CD4-positive, alpha-beta T cell treated with Interleukin-2 at 100 ng/mL for 4 hours (primary cell): ENCODE measurements around the gene TXNRD1.
"Not testable (repeated sequence)": the region's sequence is repeated elsewhere in the genome, so short reads cannot be mapped to it uniquely, and the experiment has no call there.

Source experiments
- DNase-seq: peaks from one replicate; pipeline ENCODE4 v3.0.0-alpha.2; 2020; ENCODE audit warnings: low spot score

Gene TXNRD1

GRCh38 chr12:104215638-104216297 is at the start of gene TXNRD1:
Gene TXNRD1 (plus strand): TSS chr12:104215779. CDS start chr12:104215803, 24 bp downstream.
- DNase-seq = peak; percentile 86

DNA sequence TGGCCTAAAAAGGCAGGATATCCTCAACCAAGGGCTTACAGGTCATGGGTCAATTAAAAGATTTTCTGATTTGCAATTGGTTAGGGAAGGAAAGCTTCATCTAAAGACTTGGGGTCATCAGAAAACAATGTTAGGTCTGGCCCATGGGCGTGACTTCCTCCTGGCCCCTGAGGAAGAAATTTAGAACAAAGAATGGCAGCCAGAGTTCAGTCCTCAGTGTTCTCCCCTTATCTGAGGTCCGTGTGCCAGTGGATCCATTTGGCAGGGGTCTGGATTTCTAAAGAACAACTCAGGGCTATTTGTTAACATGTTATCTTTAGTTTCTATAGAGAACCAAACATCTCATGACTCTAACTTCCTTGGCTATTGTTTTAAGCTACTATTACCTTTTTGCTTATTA is 49.8 kb upstream of the TXNRD1 start:
- no peak for DNase-seq

- no peak for DNase-seq
These were observed 49.1 kb upstream of the TXNRD1 start for GRCh38 chr12:104166465-104166864.

GRCh38 chr12:104167519-104168458 is 47.8 kb upstream of the TXNRD1 start:
- no peak for DNase-seq

- no peak for DNase-seq
These were observed 47.0 kb upstream of the TXNRD1 start for GRCh38 chr12:104168596-104168995.

DNA sequence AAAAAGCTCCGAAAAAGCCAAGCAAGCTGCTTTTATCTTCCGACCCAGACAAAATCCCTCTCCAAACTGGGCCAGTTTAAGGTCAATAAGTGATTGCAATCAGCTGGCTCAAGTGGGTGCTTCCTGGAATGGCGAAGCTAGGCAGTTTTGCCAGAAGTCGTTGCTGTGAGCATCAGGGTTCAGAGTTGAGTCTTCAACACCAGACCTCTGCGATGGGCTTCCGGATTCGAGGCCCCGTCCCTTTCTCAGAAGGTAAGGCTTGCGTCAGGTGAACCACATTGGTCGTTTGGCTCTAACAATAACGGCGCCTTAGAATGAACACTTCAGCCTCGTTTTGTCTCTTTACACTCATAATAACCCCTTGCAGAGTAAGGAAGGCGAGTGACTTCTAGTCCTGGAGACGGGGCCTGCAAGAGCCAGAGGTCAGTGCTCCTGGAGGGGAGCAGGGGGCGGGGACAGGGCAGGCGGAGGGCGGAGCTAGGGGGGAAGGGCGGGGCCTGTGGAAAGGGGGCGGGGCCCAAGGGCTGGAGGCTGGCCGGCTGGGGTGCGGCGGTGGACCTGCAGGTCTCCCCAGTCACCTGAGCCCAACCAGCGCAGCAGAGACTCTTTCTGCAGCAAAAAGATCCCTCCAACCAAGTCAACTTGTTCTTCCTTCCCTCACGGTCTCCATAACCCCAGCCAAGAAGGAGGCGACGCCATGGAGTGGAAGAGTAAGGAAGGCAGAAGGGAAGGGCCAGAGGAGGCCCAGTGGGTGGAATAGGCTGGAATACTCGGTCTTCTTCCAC is 43.6 kb upstream of the TXNRD1 start:
- no peak for DNase-seq

DNA sequence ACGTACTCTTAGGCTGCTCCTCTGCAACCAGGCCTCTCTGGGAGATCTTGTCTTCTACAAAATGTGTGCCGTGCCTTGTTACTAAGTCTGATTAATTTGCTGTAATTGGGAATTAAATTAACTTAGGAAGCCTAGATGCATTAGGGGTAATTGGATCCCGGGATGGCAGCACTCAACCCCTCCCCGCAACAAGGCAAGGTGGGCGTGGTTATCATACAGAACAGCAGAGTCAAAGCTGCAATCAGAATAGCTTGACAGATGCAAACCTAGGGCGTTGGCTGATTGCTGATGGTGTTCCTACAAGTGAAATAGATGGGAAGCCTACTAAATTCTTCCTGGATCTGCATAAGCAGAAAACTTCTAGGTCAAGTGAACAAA is 43.0 kb upstream of the TXNRD1 start:
- no peak for DNase-seq

GRCh38 chr12:104173804-104174203 is 41.8 kb upstream of the TXNRD1 start:
- not testable (repeated sequence) for DNase-seq

DNA sequence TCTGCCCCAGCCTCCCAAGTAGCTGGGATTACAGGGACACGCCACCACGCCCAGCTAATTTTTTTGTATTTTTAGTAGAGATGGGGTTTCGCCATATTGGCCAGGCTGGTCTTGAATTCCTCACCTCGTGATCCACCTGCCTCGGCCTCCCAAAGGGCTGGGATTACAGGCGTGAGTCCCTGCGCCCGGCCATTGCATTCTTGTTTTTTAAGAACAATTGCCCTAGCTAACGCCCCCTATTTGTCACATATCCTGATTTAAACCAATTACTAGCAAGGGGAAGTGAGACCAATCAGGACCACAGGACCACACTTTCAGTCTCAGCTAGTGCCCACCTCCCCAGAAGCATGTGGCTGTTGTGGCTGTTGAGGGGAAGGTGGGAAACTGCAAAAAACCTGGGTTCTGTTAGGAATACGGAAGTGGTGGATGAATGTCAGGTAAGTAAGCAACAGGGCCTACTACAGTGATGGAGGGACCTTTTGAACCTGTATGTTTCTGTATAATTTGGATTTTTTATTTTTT is 39.8 kb upstream of the TXNRD1 start:
- DNase-seq = no peak

DNA sequence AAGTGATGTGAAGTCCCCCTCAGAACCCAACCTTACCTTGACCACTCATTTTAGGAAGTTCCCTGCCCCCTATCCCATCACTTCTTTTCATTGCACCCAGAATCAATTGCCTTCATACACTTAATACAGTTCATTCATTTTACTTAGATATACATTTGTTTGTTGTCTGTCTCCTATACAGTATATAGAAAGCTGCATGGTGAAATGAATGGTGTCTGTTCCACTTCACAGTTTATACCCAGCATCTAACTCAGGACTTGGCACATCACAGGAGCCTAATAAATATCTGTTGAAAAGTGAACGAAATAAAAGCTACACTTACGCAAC is 38.3 kb upstream of the TXNRD1 start:
- DNase-seq = no peak

- DNase-seq = no peak
These were observed 37.7 kb upstream of the TXNRD1 start for GRCh38 chr12:104177663-104178501.

- no peak for DNase-seq
These were observed 35.2 kb upstream of the TXNRD1 start for GRCh38 chr12:104180374-104180773.

- no peak for DNase-seq
These were observed 34.3 kb upstream of the TXNRD1 start for GRCh38 chr12:104181313-104181712.

DNA sequence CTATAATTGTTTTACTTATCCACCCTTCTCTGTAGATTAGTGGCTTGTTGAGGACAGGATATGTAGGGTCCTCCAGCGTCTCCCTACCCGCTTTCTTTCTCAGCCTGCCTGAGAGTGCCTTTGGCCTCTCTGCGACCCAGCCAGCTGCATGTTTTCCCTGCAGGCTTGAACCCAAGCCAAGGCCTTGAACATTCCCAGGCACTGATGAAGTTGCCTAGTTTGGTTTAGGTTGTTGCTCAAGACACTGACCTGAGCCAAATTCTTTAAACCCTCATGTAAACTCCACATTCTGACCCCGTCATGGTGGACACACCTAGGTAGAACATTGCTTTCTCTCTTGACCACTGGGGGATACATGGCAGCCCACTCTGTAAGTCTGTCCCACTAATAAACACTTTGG is 33.4 kb upstream of the TXNRD1 start:
- DNase-seq = no peak

DNA sequence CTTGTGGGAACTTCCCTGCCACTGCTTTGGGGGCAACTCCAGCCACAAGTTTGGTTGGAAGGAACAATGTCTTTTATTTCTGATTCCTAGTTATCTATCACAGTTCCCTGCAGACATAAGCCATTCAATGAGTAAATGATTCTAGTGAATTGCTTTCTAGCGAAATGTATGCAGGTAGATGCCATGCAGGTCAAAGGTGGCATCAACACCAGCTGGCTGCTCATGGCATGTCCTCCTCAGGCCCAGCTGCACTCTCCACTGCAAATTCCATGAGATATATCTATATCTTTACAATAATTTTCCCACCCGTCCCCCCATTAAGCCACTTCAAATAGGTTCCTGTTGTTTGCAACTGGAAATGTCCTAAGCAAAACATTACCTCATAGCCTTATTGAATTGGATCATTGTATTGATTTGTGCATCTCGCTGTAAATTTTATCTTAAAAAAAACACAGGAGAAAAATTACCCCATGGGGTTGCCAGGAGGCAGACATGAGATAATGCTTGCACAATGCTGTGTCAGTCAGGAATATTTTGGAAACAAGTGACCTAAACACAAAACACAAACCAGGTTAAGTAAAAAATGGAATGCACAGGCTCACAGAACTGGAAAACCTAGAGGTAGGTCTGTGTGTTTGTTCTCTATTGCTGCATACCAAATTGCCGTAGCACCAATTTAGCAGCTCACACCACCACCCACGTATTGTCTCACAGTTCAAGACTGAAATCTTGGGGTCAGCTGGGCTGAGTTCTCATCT is 32.8 kb upstream of the TXNRD1 start:
- DNase-seq = no peak

DNA sequence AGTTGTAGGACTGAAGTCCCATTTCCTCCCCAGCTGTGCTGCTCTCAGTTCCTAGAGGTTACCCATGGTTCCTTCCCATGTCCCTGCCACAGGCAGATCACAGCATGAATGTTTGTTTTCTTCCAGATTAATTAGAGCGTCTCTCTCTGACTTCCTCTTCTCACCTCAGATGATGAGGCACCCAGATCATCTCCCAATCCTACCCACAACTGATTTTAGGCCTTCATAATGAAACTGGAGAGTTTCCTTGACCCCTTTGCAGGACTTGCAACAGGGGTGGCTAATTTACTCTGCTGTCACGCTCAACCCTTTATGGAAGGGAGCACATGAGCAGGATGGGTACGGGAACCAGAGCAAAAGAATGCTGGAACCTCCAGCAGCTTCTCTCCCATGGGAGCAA is 32.1 kb upstream of the TXNRD1 start:
- no peak for DNase-seq

DNA sequence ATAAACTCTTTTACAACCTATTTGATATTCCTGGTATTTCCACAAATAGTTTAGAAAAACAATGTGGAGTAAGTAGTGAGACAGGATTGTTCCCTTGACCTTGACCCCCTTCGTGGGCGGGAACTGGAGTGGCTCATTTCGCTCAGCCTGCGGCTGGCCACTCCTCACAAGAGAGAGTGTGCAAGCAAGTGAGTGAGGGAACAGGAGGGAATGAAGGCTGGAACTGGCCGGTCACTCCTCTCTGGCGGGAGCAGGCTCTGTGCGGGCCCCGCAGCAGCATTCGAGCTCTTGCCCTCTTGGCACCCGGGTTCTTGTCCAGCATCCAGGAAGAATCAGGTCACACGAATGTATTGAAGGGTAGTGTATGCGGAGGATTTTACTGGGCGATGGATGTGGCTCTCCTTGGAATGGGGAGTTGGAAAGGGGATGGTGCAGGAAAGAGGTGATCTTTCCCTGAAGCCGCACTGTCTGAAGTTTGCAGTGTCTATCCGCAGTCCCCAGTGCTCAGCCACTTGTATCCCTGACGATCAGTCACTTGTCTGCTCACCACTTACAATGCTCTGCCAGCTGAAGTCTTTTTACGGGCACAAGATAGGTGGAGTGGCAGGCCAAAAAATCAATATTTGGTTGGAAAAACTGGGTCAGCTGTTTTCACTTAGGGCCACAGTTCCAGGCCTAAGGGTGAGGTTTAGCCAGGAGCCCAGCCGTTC is 28.0 kb upstream of the TXNRD1 start:
- no peak for DNase-seq

DNA sequence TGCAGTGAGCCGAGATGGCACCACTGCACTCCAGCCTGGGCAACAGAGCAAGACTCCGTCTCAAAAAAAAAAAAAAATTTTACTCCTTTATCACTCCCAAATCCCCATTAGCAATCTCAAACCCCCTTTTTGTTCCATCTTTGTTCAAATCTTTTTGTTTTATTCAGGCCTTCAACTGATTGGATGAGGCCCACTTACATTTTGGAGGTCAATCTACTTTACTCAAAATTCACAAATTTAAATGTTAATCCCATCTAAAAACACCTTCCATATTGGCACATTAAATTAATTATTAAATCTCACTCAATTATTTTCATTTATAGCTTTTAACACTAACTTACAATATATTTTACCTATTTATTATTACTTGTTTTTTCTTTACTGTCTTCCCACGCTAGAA is 27.0 kb upstream of the TXNRD1 start:
- DNase-seq = no peak

DNA sequence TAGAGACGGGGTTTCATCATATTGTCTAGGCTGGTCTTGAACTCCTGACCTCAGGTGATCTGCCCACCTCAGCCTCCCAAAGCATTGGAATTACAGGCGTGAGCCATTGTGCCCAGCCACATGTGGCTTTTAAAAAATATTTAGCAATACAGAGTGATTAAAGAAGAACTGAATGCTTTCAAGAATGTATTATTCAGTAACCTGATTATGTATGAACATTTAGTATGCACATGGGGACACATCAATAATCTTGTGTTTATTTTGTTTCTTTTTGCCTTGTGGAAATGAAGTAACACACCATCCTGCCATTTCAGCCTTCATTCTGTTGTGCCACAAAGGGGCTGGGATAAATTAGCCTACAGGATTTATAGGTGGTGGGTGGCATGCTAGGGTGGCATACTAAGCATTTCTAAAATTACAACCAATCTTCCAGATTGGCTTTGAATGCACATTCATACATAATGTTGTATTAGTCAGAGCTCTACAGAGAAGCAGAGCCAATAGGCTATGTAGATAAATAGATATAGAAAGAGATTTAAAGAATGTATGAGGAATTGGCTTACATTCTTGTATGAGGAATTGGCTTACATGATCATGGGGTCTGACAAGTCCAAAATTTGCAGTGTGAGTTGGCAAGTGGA is 25.5 kb upstream of the TXNRD1 start:
- no peak for DNase-seq
